ENCODE measurements around the gene KIAA0040. TPM values are rescaled to one million over a fixed set of nuclear protein-coding genes. Genes with fewer than 3 reads are reported as not detected.

Gene KIAA0040
- polyA plus RNA-seq = not detected in 2 replicates

GRCh38 chr1:175192630-175193526 lies at the start of gene KIAA0040:
Gene KIAA0040 (minus strand): TSS chr1:175192776. CDS start chr1:175161013, 31,763 bp downstream.

Other genes with a start within 250 kb of the KIAA0040 start
- gene CACYBP, start 192.8 kb downstream of the KIAA0040 start, polyA plus RNA-seq = 392 and 455 TPM in 2 replicates
- gene MRPS14, start 169.4 kb downstream of the KIAA0040 start, polyA plus RNA-seq = 86.2 and 105 TPM in 2 replicates
- not detected in 2 replicates for gene TNN, start 124.9 kb downstream of the KIAA0040 start, polyA plus RNA-seq

Data from Purkinje cell (primary cell).